Measurements from ENCODE around the gene PAX5. TPM values are rescaled to one million over a fixed set of nuclear protein-coding genes. Genes with fewer than 3 reads are reported as not detected.

PAX5 gene
- total RNA-seq, 2 donors from 2014 or later, result 0.52 TPM; not detected in 1

GRCh38 chr9:36789886-36790285 lies 244.2 kb downstream of the PAX5 start:
- intact Hi-C loops (cut with DNase I), result no loop called here
- Histone ChIP-seq H3K27me3 (no peaks in the 10 kb centered on the region), H3K4me1 (no peaks in the 10 kb centered on the region), H3K9me3 (peaks cover 0 to 7% (median 0%) of the 10 kb centered on the region in 3 donors), H3K27ac (no peak overlapping the region), H3K36me3 (replicated peaks in 1 of 2; ENCODE audit: insufficient read depth in 1 of 2, low read depth in 2 of 2) (no peaks in the 10 kb centered on the region), H3K4me3 (no peak overlapping the region)
- DNase-seq (no peak), ATAC-seq (no peak)
- TF ChIP-seq POLR2A (IDR thresholded peaks at IDR 0.05) (no peak), CTCF (IDR thresholded peaks at IDR 0.05) (no peak)
- WGBS, 2 donors, result 24 to 28% methylated on average over 3 of the region's 3 CpGs

GRCh38 chr9:36788534-36788933 lies 245.5 kb downstream of the PAX5 start:
- no peak overlapping the region for H3K4me3 ChIP-seq
- H3K4me1 ChIP-seq, result no peaks in the 10 kb centered on the region
- DNase-seq, result no peak
- H3K27me3 ChIP-seq, result no peaks in the 10 kb centered on the region
- WGBS, 2 donors, result 40 to 43% methylated on average over 5 of the region's 5 CpGs
- intact Hi-C loops (cut with DNase I), result no loop called here
- TF ChIP-seq POLR2A (IDR thresholded peaks at IDR 0.05) (no peak), CTCF (IDR thresholded peaks at IDR 0.05) (peak in 2 of 7 experiments; percentile 10 to 11)
- H3K36me3 ChIP-seq (replicated peaks in 1 of 2; ENCODE audit: insufficient read depth in 1 of 2, low read depth in 2 of 2), result no peaks in the 10 kb centered on the region
- H3K27ac ChIP-seq, result no peak overlapping the region
- ATAC-seq, result no peak
- peaks cover 0 to 4% (median 0%) of the 10 kb centered on the region in 3 donors for H3K9me3 ChIP-seq

- DNase-seq (no peak), ATAC-seq (no peak)
- H3K27ac ChIP-seq, result no peak overlapping the region
- H3K27me3 ChIP-seq, result no peaks in the 10 kb centered on the region
- H3K4me1 ChIP-seq, result no peaks in the 10 kb centered on the region
- no peak overlapping the region for H3K4me3 ChIP-seq
- no peak for TF ChIP-seq CTCF (IDR thresholded peaks at IDR 0.05)
- TF ChIP-seq POLR2A (IDR thresholded peaks at IDR 0.05), result no peak
- intact Hi-C loops (cut with DNase I), result no loop called here
- H3K9me3 ChIP-seq, result no peaks in the 10 kb centered on the region
- H3K36me3 ChIP-seq (replicated peaks in 1 of 2; ENCODE audit: insufficient read depth in 1 of 2, low read depth in 2 of 2), result no peaks in the 10 kb centered on the region
- 52 to 59% methylated on average over 3 of the region's 3 CpGs for WGBS, 2 donors
Measured at GRCh38 chr9:36787709-36788108, 246.4 kb downstream of the PAX5 start.

Small RNA genes lying within 50 kb of the gene (microRNA-seq; reads per million reads assigned to microRNA genes)
- 0 reads per million in 2 donors for gene MIR4475 (ENCODE audit: borderline number of aligned reads in 2 of 2, borderline replicate concordance in 2 of 2)
- gene MIR4476 (ENCODE audit: borderline number of aligned reads in 2 of 2, borderline replicate concordance in 2 of 2), result 0 reads per million in 2 donors
- gene MIR4540 (ENCODE audit: borderline number of aligned reads in 2 of 2, borderline replicate concordance in 2 of 2), result 0 reads per million in 2 donors

Small RNA genes lying within 50 kb of the gene (small RNA-seq; reads per million reads assigned to genes)
- not detected for gene MIR4475
- not detected for gene MIR4476
- gene MIR4540, result not detected

Other genes with a start within 250 kb of the PAX5 start
- gene ZCCHC7, start 86.3 kb upstream of the PAX5 start, total RNA-seq, result 10 to 100 TPM; 10.1 to 18.1 TPM